ENCODE data around the gene ZNF160.
"Not testable (repeated sequence)": the region's sequence is repeated elsewhere in the genome, so short reads cannot be mapped to it uniquely, and the experiment has no call there.

DNA sequence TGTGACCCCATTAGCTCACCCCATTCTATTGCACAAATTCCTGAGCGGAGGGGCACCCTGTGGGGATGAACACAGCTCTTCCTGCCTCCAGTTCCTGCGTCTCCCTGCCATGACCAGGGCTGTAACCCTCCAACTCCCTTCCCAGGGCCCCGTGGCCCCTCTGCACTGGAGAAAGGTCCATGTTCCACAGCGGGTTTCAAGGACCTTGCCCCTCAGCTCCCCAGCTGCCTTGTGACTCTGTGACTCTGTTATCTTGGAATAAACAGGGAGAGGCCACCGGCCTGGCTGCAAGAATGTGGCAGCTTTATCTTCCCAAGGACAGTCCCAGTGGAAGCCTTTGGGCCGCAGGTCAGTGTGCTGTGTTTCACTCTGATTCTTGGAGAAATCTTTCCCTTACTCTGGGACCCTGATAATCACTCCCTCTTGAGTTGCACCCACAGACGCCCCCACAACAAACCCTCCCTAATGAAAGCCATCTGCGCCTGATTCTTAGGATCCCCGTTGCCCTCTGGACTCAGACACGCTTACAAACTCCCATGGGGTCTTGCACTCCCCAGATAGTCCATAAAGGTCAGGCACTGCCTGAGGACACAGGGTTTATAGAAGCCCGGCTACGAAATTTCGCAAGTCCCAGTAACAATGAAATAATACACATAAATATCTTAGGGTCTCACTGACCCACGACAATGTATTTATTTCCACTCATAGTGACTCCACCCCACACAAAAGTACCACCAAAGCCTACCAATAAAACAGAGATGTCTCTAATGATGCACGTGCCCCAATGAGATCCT lies 23.7 kb upstream of the ZNF160 start:
- TF ChIP-seq, protein P1, sequence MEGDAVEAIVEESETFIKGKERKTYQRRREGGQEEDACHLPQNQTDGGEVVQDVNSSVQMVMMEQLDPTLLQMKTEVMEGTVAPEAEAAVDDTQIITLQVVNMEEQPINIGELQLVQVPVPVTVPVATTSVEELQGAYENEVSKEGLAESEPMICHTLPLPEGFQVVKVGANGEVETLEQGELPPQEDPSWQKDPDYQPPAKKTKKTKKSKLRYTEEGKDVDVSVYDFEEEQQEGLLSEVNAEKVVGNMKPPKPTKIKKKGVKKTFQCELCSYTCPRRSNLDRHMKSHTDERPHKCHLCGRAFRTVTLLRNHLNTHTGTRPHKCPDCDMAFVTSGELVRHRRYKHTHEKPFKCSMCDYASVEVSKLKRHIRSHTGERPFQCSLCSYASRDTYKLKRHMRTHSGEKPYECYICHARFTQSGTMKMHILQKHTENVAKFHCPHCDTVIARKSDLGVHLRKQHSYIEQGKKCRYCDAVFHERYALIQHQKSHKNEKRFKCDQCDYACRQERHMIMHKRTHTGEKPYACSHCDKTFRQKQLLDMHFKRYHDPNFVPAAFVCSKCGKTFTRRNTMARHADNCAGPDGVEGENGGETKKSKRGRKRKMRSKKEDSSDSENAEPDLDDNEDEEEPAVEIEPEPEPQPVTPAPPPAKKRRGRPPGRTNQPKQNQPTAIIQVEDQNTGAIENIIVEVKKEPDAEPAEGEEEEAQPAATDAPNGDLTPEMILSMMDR (IDR thresholded peaks at IDR 0.05), result not testable (repeated sequence)
- not testable (repeated sequence) for TF ChIP-seq EP300, POLR2A (IDR thresholded peaks at IDR 0.05)
